ENCODE results near the gene VPS50.

Gene VPS50

DNA sequence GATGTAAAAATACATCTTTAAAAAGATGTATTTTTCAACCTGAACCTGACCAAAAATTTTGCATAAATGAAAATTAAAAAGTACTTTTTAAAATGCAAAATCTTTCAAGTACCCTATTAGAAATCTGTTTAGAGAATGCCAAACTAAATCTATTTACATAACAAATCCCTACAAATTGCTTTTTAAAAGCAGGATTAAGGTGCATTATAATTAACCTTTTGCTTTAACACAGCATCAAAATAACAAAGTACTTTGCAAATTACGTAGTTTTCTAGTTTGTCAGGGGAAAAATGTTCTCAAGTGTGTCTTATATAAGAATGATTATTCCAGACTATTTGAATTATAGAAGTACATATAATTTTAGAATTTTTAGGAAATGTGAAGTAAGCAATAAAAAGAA is 160.8 kb downstream of the VPS50 start:
- no peak for DNase-seq (ENCODE audit: low spot score)
- no peaks in the 10 kb centered on the region for H3K4me1 ChIP-seq (ENCODE audit: insufficient read depth, poor library complexity, severe bottlenecking)
- no peak for TF ChIP-seq CTCF (IDR thresholded peaks at IDR 0.05; ENCODE audit: poor library complexity, severe bottlenecking)

DNA sequence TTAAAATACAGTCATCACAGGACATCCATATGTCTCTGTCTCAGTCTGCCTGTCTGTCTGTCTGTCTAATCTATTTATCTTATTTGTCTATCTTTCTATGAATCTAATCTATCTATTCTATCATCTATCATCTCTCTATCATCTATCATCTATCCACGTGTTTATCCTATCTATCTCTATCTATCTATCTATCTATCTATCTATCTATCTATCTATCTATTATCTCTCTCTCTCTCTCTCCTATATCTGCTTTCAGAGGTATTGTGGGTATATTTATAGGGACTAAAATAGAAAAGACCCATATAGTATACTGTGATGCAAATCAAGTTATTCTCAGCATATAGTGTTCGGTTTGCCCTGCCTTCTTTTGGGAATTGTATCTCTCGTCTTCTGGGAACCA is 167.5 kb downstream of the VPS50 start:
- no peak for ATAC-seq (ENCODE audit: low read depth)
- TF ChIP-seq CTCF (IDR thresholded peaks at IDR 0.05; ENCODE audit: poor library complexity, severe bottlenecking) = no peak
- H3K36me3 ChIP-seq (ENCODE audit: low read depth) = no peaks in the 10 kb centered on the region
- peaks cover 1% of the 10 kb centered on the region for H3K27me3 ChIP-seq (ENCODE audit: insufficient read depth, poor library complexity, severe bottlenecking)
- no peak overlapping the region for H3K27ac ChIP-seq (ENCODE audit: poor library complexity, severe bottlenecking)
- H3K9me3 ChIP-seq (ENCODE audit: severe bottlenecking) = no peaks in the 10 kb centered on the region
- no peak for DNase-seq (ENCODE audit: low spot score)
- no peaks in the 10 kb centered on the region for H3K4me1 ChIP-seq (ENCODE audit: insufficient read depth, poor library complexity, severe bottlenecking)
- no peak overlapping the region for H3K4me3 ChIP-seq (ENCODE audit: severe bottlenecking)

More for the DNA sequence above, 160.8 kb downstream of the VPS50 start:
- H3K36me3 ChIP-seq (ENCODE audit: low read depth) = no peaks in the 10 kb centered on the region
- no peak overlapping the region for H3K27ac ChIP-seq (ENCODE audit: poor library complexity, severe bottlenecking)
- ATAC-seq (ENCODE audit: low read depth) = no peak
- H3K4me3 ChIP-seq (ENCODE audit: severe bottlenecking) = no peak overlapping the region
- H3K27me3 ChIP-seq (ENCODE audit: insufficient read depth, poor library complexity, severe bottlenecking) = peaks cover 18% of the 10 kb centered on the region
- no peaks in the 10 kb centered on the region for H3K9me3 ChIP-seq (ENCODE audit: severe bottlenecking)

GRCh38 chr7:93402944-93403343 is 170.8 kb downstream of the VPS50 start:
- no peaks in the 10 kb centered on the region for H3K9me3 ChIP-seq (ENCODE audit: severe bottlenecking)
- DNase-seq (ENCODE audit: low spot score) (no peak), ATAC-seq (ENCODE audit: low read depth) (no peak)
- no peak for TF ChIP-seq CTCF (IDR thresholded peaks at IDR 0.05; ENCODE audit: poor library complexity, severe bottlenecking)
- no peak overlapping the region for H3K4me3 ChIP-seq (ENCODE audit: severe bottlenecking)
- H3K4me1 ChIP-seq (ENCODE audit: insufficient read depth, poor library complexity, severe bottlenecking) = no peaks in the 10 kb centered on the region
- no peaks in the 10 kb centered on the region for H3K36me3 ChIP-seq (ENCODE audit: low read depth)
- no peaks in the 10 kb centered on the region for H3K27me3 ChIP-seq (ENCODE audit: insufficient read depth, poor library complexity, severe bottlenecking)
- H3K27ac ChIP-seq (ENCODE audit: poor library complexity, severe bottlenecking) = no peak overlapping the region

GRCh38 chr7:93407239-93407638 is 175.1 kb downstream of the VPS50 start:
- ATAC-seq (ENCODE audit: low read depth) (no peak), DNase-seq (ENCODE audit: low spot score) (no peak)

More at GRCh38 chr7:93407239-93407638, 175.1 kb downstream of the VPS50 start:
- Histone ChIP-seq H3K4me3 (ENCODE audit: severe bottlenecking) (no peak overlapping the region), H3K4me1 (ENCODE audit: insufficient read depth, poor library complexity, severe bottlenecking) (no peaks in the 10 kb centered on the region), H3K27me3 (ENCODE audit: insufficient read depth, poor library complexity, severe bottlenecking) (no peaks in the 10 kb centered on the region), H3K27ac (ENCODE audit: poor library complexity, severe bottlenecking) (no peak overlapping the region), H3K9me3 (ENCODE audit: severe bottlenecking) (no peaks in the 10 kb centered on the region), H3K36me3 (ENCODE audit: low read depth) (no peaks in the 10 kb centered on the region)
- no peak for TF ChIP-seq CTCF (IDR thresholded peaks at IDR 0.05; ENCODE audit: poor library complexity, severe bottlenecking)

Measured in RWPE2 (cell line).